CD4-positive, alpha-beta T cell treated with Interleukin-2 at 100 ng/mL for 4 hours (primary cell): ENCODE measurements around the gene ARPIN.
A peak's percentile ranks its signal among the peaks of the same experiment; 100 is the strongest.
"Not testable (repeated sequence)": the region's sequence is repeated elsewhere in the genome, so short reads cannot be mapped to it uniquely, and the experiment has no call there.

Experiments
- DNase-seq: peaks from one replicate; pipeline ENCODE4 v3.0.0-alpha.2; 2020; ENCODE audit warnings: low spot score

ARPIN gene

DNA sequence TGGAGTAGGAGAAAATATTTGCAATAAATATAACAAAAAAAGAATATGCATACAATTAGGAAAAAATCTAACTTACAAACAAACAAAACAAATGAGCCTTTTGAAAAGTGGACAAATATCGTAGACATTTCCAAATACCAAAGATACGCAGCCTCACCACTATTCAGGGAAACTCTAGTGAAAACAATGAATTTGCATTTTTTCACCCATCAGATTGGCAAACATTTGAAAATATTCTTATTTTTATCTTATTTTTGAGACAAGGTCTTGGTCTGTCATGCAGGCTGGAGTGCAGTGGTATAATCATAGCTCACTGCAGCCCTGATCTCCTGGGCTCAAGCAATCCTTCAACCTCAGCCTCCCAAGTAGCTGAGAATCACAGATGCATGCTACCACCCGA, 34.4 kb downstream of the ARPIN start:
- no peak for DNase-seq

DNA sequence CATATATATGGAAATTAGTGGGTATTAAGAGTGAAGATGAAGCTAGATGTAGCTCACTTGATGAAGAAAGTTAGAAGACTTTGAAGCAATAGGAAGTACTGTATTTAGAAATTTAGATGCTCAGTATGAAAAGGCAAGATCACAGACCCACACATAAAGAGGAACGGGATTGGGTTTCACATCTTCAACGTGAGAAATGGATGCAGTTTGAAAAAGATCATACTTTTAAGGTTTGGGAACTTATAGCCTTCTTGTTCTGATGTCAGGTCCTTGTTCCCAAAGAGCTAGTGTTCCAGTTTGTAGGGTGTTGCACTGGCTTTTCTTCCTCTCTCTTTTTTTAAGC, 35.7 kb downstream of the ARPIN start:
- DNase-seq = no peak

DNA sequence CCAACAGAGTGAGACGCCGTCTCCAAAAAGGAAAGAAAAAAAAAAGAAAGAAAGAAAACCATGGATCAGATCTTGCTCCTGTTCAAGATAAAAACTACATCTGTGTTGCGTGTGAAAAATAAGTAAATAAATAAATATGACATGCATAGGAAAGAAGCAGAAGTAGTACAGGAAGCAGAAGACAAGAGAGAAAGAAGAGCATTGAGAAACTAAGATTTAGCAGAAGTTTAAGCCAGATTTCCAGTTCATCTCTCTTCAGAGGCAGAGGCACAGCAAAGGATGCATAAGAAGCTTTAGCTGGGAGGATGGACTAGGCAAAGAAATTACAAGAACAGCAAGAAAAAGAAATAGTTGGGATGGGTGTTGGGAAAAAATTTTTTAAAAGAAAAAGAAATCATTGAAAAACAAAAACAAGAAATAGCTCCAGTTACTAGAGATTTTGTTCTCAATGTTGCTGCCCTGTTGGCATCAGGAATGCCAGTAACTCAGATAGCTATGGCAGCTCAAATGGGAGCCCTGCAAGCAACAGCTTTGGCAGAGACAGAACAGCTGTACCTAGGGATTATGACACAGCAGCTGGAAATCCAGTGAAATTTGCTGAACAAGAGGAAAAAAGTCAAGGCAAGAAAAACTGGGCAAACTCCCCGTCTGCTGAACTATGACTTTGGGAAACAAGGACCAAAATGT, 36.2 kb downstream of the ARPIN start:
- DNase-seq = no peak

DNA sequence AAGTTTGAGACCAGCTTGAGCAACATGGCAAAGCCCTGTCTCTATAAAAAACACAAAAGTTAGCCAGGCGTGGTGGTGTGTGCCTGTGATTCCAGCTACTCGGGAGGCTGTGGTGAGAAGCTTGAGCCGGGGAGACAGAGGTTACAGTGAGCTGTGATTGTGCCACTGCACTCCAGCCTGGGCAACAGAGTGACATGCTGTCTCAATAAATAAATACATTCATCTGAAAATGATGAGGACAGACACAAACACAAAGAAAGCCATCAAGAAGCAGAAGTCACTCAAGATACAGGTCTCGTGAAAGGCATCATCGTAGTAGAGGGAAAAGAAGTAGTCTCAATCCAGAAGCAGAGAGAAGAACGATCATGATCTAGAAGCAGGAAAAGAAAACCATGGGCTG, 37.0 kb downstream of the ARPIN start:
- no peak for DNase-seq

DNA sequence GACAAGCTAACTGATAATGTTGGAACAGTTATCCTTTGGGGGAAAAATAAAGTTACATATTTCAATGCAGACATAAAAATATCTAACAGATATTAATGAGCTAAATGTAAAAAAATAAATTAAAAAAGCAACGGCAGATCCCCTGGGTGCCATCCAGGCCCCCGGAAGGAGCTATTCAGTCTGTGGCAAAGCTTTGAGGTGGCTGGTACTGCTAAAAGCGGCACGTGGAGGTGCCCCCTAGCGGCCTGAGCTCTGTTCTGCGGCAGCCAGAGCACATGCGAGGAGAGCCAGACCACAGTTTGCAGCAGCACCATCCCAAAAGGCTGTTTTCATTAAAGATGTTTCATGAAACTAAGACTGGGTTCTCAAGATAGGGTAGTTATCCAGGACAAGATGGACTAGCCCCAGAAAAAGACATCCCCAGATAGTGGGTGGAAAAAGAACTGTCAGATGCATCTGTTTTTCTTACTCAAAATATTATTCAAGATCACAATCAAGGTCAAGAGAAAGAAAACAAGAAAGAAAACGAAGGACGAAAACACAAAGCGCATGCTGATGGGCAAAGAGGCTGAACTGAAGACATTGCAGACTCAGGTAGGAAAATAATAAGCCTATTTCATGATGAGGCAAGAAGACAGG, 37.7 kb downstream of the ARPIN start:
- DNase-seq = peak; percentile 82

DNA sequence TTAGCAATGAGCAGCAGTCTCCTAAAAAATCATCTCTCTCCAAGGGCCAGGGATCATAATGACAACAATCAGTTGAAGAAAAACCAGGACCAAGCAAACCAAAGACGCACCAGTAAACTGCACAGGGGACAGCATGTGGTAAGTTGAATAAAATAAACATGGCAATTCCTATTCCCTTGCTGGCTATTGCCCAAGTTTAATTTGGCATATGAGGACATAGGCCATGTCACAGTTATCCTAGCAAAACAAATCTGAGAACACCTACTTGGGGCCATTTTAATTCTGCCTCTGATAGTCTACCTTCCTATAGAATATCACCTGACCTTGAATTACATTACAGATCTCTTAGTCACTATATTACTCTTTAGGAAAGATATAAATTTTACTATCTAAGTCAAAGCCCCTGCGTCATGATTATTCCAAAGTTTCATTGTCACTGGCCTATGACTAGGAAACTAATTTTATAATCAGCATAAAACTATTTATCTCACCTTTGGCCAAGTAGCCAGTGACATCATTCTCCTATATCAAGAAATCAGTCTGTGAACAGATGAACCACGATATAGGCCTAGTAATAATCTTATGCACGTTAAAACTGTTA, 42.0 kb downstream of the ARPIN start:
- no peak for DNase-seq

DNA sequence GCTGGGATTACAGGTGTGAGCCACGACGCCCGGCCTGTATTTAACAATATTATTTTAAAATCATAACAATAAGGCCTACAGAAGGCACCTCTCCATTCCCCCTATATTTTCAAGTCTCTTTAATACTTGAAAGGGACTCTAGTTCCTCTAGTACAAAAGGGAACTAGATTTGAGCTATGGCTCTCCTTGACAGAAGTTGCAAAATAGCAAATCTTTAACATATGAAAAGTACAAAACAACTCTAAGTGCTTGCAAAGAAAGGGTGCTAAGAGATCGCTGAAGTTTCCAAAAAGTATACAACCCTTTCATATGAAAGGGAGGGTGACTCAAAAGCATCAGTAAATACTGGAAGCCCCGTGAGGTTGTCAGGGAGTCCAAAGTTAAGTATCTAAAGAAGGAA, 42.7 kb downstream of the ARPIN start:
- DNase-seq = no peak

DNA sequence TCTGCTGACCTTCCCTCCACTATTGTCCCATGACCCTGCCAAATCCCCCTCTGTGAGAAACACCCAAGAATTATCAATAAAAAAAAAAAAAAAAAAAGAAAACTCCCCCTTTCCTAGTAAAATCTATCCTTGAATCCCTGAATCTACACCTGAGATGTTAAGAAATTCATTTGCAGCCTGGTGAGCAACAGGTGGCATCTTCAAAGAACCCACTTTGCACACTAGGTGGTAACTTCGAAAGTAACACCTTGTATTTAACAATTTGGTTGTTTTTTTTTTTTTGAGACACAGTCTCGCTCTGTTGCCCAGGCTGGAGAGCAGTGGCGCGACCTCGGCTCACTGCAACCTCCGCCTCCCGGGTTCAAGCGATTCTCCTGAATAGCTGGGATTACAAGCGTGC, 43.3 kb downstream of the ARPIN start:
- not testable (repeated sequence) for DNase-seq

DNA sequence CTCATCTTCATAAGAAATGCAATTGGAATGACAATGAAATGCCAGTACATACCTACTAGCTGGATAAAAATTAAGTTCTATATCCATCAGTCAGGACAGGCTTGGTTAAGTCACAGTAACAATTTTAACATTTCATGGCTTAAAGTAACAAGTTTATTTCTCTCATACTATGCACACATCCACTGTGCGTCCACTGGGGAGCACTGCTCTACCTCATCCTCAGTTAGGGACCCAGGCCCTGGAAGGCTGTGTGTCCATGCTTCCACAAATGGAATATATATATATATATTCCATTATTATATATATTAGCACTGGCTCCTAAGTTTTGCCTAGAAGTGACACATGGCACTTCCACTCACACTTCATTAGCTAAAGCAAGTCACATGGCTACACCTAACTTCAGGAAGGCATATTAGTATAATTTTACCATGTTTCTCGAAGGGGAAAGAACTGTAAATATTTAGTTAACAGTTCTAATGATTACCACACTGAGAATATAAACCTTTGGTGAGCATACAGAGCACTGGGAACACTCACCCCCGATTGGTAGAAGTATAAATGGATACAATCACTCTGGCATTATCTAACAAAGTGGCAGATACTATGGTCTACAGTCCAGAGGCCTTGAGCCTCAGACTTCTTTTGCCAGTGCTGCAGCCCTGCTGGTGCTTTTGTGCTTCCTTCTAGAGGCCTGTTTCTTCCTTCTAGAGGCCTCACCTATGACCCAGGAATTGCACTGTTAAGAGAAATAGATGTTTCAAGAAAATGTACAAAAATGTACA, 47.6 kb downstream of the ARPIN start:
- DNase-seq = no peak

DNA sequence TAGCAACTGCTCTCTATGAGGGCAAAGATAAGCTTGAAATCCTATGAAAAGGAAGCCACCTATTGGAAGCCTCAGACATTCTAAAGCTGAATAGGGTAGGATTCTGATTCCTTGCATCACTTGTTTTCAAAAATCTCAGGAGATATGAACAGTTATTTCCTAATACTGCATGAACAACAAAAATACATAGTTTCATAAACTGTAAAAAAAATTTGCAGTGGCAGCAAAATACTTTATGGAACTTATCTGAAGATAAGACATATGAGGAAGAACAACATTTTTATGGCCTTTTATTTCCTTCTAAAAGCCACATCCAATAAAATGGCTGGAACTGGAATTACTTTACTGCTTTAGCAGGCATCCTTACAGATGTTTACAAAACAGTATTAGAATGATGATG, 48.8 kb downstream of the ARPIN start:
- no peak for DNase-seq

DNA sequence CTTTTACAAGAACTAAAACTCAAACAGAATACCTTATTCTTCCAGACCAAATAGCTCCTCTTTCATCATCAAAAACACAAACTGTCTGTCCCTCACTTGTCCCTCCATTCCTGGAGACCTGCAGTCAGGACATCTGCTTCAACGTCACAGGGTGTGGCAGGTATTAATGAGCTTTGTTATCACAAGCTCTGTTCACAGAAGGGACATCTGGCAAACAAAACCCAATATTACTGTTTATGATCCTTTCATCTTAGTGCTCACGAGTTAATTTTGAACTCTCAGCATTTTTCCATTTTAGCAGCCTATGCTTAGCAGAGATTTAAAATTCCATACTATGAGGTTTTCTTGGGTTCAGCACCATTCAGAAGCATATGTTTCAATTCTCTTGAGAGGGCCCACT, 51.9 kb downstream of the ARPIN start:
- no peak for DNase-seq

DNA sequence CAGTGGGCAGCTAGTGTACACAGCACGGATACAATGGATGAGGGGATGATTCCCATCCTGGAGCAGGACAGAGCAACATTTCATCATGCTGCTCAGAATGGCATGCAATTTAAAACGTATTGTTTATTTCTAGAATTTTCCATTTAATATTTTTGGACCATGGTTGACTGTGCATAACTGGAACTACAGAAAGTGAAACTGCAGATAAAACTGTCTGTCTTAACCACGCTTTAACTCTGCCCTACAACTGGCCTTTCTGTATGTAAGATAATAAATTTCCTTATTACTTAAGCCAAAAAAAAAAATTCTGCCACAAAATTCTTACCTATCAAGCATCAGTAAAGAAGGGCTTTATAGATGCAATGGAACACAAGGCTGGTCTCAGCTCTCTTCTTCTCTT, 52.3 kb downstream of the ARPIN start:
- no peak for DNase-seq

DNA sequence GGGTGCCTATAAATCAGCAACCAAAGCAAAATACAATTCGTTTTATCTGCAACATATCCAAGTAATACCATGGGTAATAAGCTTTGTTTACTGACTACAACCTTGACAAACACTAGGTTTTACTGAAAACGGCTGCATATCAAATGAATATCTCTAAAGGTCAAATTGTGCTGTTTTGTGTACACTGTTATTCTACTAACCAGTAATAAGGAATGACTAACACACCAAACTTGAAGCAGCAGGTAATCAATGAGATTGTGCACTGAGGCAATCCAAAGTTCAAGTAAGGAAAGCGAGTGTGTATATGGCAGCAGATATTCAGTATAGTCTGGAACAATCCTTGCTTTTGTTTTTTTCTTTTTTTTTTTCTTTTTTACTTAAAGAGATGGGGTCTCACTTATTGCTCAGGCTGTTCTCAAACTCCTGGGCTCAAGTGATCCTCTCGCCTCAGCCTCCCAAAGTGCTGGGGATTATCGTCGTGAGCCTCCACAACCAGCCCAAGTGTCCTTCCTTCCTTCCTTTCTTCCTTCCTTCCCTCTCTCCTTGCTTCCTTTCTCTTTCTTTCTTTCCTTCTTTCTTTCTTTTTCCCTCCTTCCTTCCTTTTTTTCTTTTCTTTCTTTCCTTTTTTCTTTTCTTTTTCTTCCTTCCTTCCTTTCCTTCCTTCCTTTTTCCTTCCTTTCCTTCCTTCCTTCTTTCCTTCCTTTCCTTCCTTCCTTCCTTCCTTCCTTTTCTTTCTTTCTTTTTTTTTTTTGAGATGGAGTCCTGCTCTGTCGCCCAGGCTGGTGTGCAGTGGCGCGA, 53.9 kb downstream of the ARPIN start:
- DNase-seq = no peak

DNA sequence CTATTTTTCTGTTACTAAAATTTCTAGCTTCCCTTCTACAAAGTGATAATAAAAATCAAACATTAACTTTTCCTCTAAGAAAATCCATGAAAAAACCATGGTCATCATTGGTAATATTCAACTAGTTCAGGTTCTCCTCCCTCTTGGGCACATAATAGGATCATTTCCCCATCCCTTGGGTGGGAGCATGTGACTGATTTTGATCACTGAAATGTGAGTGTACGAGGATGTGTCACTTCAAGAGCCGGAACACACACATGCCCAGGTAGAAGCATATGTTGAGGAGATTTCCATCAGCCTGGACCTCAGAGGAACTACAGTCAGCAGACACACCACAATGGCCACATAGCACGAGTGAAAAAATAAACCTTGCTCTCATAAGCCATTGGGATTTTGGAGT, 55.1 kb downstream of the ARPIN start:
- DNase-seq = no peak

DNA sequence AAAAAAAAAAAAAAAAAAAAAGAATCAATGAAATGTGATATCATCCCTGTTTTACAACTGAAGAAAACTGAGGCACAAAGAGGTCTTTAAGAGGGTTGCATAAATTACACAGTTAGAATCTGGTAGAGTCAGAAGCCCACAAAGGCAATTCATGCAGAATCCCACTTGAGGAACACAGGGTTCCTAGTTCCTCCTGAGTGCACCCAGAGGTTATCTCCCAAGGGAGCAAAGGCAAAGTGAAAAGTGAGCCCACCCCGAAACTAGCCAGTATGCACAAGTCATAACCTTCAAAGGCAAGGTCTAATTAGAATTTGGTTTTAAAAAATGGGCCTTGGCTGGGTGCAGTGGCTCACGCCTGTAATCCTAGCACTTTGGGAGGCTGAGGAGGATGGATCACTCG, 56.8 kb downstream of the ARPIN start:
- DNase-seq = no peak

DNA sequence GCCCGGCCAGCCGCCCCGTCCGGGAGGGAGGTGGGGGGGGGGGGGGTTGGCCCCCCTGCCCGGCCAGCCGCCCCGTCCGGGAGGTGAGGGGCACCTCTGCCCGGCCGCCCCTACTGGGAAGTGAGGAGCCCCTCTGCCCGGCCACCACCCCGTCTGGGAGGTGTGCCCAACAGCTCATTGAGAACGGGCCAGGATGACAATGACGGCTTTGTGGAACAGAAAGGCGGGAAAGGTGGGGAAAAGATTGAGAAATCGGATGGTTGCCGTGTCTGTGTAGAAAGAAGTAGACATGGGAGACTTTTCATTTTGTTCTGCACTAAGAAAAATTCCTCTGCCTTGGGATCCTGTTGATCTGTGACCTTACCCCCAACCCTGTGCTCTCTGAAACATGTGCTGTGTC, 57.9 kb downstream of the ARPIN start:
- not testable (repeated sequence) for DNase-seq

DNA sequence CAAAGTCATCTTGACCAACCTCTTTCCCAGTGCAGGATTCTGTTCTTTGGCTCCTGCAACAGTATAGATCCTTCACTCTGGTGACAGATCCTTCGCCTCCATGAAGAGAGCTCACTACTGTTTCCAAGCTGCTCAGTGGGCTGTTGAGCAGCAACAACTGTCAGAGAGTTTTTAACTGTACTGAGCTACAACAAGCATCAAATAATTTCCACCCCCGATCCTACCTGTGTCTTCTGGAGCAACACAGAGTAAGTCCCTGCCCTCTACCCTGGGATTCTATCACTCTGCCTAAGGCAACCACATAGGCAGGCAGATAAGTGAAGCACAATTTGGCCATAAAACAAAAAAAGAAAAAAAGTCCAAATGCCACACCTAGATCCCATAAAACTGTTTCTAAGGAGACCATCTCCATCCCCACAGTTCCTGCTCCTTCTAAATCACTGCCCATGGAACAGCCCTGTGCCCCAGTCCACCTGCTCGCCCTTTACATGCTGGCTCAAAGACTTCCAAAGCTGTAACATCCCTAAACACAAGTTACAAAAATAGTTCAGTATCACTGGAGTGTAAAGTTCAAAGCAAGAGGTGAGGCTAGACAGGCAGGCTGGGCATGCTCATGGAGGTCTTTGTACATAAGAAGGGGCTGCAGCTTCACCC, 60.3 kb downstream of the ARPIN start:
- no peak for DNase-seq

DNA sequence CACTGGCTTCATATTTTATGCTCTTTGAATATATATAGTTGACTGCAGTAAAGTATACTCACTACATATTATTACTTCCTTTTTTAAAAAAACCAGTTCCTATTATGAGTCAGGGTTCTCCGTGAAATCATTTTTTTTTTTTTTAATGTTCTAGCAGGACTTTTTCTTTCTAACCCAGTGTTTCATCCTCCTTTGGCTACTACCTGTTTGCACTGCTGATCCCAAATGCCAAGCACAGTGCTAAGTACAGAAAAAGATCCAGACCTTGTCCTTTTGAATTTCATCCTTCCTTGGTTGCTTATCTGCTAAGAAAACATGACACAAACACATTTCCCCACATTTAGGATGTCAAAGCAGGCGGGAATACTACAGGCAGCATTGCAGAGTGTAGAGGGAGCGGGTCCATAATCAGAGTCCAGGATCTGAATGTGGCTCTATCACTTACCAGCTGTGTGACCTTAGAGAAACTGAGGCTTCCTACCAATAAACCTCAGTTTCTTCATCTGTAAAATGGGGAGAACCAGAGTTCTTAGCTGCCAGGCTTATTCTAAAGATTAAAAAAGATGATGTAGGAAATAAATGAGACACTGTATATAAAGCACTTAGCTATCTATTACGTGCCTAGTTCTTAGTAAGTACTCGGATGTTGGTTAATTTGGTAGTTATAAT, 60.9 kb downstream of the ARPIN start:
- no peak for DNase-seq

DNA sequence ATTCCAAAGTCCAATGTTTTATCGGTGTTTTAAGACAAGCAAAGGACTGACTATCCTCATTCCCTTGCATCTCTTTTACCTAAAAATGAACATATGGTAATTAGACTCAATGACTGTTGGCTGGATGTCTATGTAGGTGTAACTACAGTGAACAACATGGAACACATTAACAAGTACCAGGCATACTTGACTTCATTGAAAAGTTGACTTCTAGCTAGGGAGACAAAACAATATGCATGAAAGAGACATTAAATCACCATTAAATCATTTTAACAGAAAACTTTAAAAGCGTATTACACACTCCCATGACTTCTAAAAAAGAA, 63.8 kb downstream of the ARPIN start:
- DNase-seq = no peak

DNA sequence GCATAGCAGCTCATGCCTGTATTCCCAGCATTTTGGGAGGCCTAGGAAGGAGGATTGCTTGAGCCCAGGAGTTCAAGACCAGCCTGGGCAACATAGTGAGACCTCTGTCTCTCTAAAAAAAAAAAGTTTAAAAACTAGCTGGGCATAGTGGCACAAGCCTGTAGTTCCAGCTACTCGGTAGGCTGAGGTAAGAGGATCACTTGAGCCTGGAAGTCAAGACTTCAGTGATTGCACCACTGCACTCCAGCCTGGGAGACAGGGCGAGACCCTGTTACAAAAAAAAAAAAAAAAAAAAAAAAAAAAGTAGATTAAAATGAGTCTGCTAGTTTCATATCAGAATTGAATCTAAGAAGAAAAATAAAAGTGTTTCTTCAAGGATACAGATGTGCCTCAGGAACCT, 65.7 kb downstream of the ARPIN start:
- no peak for DNase-seq

DNA sequence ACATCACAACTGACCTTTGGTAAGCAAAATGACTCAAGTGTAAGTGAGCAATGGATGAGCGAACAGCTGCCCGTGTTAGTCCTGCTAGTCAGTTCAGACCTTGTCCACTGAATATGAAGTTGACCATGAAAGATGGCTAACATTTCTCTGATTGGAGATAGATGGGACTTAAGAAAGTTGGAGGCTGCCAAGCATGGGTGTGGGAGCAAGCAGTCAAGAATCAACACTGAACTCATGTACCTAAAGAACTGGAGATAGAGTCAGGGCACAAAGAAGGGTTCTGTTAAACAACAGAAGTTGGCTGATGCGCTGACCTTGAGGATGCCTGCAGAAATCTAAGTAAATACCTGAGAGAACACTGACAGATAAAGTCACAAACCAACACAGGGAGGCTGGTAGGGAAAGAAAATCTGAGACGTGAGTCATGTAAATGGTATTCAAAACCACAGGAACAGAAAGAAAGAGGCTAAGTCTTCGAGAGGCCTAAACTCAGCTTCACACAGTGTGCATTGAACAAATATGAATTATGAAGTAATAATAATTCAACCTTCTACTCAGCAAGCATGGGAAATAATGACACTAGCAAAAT, 67.4 kb downstream of the ARPIN start:
- no peak for DNase-seq
